T-helper 2 cell treated with Interferon-gamma antibody and Interleukin-4, amounts not matched to agents 5 μg/mL and 100 μg/mL, for 36 hours (primary cell): ENCODE measurements around the gene ABI3BP.

ENCODE experiments used
- DNase-seq: peaks from one replicate; pipeline ENCODE4 v3.0.0; 2021; ENCODE audit warnings: low spot score
- H3K27ac Mint-ChIP-seq: one replicate; pipeline ENCODE4 v1.8.0; 2021; ENCODE audit warnings: mild to moderate bottlenecking, mixed read lengths
- H3K27me3 Mint-ChIP-seq: one replicate; pipeline ENCODE4 v1.8.0; 2021; ENCODE audit warnings: low read depth, mixed read lengths
- H3K36me3 Mint-ChIP-seq: one replicate; pipeline ENCODE4 v1.8.0; 2021; ENCODE audit warnings: low read depth, mixed read lengths
- H3K4me1 Mint-ChIP-seq: one replicate; pipeline ENCODE4 v1.8.0; 2021; ENCODE audit warnings: low read depth, mixed read lengths
- H3K4me3 Mint-ChIP-seq: one replicate; pipeline ENCODE4 v1.8.0; 2022; ENCODE audit warnings: mild to moderate bottlenecking, moderate library complexity, mixed read lengths
- H3K9me3 Mint-ChIP-seq: one replicate; pipeline ENCODE4 v1.8.0; 2021; ENCODE audit warnings: mixed read lengths

The ABI3BP gene

DNA sequence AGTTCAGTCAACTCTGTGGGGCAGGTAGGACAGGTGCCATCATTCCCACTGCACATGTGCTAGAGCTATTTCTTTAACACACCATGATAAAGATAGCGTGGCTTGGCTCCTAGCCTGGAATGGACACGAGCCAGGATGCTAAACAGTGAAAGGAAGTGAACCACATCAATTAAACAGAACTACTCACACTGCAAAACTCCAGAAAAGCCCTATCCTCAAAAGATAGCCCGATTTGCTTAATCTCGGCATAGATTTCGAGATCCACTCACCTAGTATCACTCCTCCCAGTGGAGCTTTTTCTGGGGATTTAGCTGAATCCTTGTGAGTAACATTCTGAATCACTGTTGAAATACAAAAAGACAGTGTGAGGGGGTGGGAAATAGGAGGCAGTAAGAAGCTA is 118.0 kb downstream of the ABI3BP start:
- Mint-ChIP-seq H3K4me3 (no peak overlapping the region), H3K27me3 (peaks cover 3% of the 10 kb centered on the region)

DNA sequence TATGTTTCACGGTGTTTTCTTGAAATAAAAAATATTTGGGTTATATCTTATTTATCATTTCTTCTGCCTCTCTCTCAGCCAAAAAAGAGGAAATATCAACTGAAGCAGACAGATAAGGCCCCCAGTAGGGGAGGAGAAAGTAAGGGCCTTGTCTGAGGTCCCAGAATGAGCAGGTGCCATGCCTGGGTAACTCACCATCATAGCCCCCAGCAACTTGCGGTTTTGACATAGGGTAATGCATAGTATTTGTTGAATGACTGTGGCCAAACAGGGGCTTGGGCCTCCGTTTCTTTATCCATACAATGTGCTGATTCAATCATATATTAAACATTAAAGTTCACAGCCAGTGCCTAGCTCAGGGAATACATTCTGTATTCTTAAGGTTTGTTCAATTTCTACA is 119.6 kb downstream of the ABI3BP start:
- no peak overlapping the region for H3K27ac Mint-ChIP-seq
- H3K4me1 Mint-ChIP-seq: no peaks in the 10 kb centered on the region
- peaks cover 3% of the 10 kb centered on the region for H3K27me3 Mint-ChIP-seq
- no peaks in the 10 kb centered on the region for H3K36me3 Mint-ChIP-seq
- no peaks in the 10 kb centered on the region for H3K9me3 Mint-ChIP-seq
- no peak for DNase-seq
- H3K4me3 Mint-ChIP-seq: no peak overlapping the region

More for the DNA sequence above, 118.0 kb downstream of the ABI3BP start:
- no peak for DNase-seq
- H3K36me3 Mint-ChIP-seq: no peaks in the 10 kb centered on the region
- H3K27ac Mint-ChIP-seq: no peak overlapping the region
- no peaks in the 10 kb centered on the region for H3K9me3 Mint-ChIP-seq
- no peaks in the 10 kb centered on the region for H3K4me1 Mint-ChIP-seq

DNA sequence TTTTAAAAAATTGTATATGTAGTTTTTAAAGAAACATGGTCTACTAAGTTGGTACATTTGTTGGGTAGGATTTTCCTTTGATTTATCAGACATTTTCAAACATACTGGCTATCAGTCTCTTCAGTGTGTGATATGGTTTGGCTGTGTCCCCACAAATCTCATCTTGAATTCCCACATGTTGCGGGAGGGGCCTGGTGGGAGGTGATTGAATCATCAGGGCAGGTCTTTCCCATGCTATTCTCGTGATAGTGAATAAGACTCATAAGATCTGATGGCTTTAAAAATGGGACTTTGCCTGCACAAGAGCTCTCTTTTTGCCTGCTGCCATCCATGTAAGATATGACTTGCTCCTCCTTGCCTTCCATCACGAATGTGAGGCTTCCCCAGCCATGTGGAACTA is 121.9 kb downstream of the ABI3BP start:
- no peaks in the 10 kb centered on the region for H3K36me3 Mint-ChIP-seq
- no peak for DNase-seq
- no peaks in the 10 kb centered on the region for H3K4me1 Mint-ChIP-seq
- peaks cover 10% of the 10 kb centered on the region for H3K27me3 Mint-ChIP-seq
- H3K9me3 Mint-ChIP-seq: no peaks in the 10 kb centered on the region
- no peak overlapping the region for H3K4me3 Mint-ChIP-seq
- H3K27ac Mint-ChIP-seq: no peak overlapping the region

DNA sequence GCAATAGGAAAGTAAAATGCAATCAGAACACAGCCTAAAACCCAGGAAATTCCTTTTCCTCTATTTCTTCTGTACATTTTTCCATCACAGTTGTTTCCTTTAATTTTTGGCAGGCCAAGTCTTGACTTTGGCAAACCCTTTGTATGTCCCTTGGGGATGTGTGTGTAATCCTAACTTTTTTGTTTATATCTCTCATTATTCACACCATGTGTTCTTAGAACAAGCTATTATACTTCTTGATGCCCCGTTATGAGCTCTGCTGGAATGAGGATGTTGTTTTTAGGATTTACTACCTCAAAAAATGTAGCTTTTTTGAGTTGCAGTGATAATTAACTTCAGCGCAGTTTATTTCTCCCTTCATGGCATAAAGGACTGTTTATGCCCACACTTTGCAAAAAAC is 123.4 kb downstream of the ABI3BP start:
- H3K27me3 Mint-ChIP-seq: peaks cover 10% of the 10 kb centered on the region
- no peaks in the 10 kb centered on the region for H3K9me3 Mint-ChIP-seq
- no peak for DNase-seq
- H3K4me1 Mint-ChIP-seq: no peaks in the 10 kb centered on the region
- H3K4me3 Mint-ChIP-seq: no peak overlapping the region
- H3K36me3 Mint-ChIP-seq: no peaks in the 10 kb centered on the region
- no peak overlapping the region for H3K27ac Mint-ChIP-seq

DNA sequence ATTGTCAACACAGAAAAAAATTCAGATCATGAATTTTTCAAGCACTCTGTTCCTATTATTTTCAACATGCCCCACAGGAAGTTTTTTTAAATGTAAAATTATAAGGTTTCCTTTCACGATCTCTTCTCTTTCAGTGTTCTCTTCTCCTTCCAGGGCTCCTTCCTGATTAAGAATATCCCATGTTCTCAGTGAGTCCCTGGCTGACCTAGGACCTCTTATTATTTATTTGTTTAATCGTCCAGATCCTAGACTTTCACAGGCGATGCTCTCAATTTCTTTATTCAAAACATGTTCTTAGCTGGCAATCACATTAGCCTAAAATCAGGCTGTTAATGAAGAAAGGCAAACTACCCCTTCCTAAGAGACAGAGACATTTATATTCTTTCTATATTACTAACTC is 124.3 kb downstream of the ABI3BP start:
- no peaks in the 10 kb centered on the region for H3K4me1 Mint-ChIP-seq

DNA sequence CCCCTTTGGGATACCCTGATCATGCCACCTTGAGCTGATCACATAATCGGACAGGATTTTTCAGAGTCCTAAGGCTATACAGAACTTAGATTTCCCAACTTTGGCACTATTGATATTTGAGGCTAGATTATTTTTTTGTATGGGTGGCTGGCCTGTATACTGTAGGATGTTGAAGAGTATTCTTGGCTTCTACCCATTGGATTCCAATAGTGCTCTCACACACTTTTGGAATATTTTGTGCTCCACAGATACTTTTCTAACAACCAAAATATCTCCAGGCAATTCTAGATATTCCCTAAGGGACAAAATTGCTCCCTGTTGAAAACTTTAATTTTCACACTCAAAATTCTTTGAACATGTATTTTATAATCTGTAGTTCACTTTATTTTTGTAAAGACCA is 125.1 kb downstream of the ABI3BP start:
- Mint-ChIP-seq H3K4me1 (no peaks in the 10 kb centered on the region), H3K27ac (no peak overlapping the region), H3K36me3 (no peaks in the 10 kb centered on the region), H3K9me3 (no peaks in the 10 kb centered on the region), H3K27me3 (peaks cover 13% of the 10 kb centered on the region), H3K4me3 (no peak overlapping the region)
- DNase-seq: no peak

More for the DNA sequence above, 124.3 kb downstream of the ABI3BP start:
- H3K36me3 Mint-ChIP-seq: no peaks in the 10 kb centered on the region
- H3K27me3 Mint-ChIP-seq: peaks cover 13% of the 10 kb centered on the region
- DNase-seq: no peak
- no peaks in the 10 kb centered on the region for H3K9me3 Mint-ChIP-seq
- no peak overlapping the region for H3K27ac Mint-ChIP-seq
- H3K4me3 Mint-ChIP-seq: no peak overlapping the region

DNA sequence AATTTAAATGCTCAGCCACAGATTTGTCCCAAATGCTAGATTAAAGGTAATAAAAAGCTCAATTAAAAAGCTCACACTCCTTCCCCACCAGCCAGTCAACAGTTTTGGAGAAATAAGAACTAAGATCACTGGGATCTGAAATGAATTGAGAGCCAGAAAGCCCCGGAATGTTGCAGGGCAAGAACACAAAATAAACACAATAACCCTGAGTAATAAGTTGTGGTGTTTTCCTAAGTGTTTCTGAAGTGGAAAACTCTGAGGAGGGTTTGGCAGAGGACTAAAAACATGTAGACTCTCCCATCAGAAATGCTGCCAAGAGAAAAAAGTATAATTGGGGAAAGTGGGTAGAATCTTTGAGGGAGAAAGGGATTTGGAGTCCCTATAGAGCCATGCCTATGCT is 127.8 kb downstream of the ABI3BP start:
- Mint-ChIP-seq H3K36me3 (no peaks in the 10 kb centered on the region), H3K4me3 (no peak overlapping the region), H3K4me1 (no peaks in the 10 kb centered on the region), H3K27me3 (peaks cover 13% of the 10 kb centered on the region), H3K9me3 (no peaks in the 10 kb centered on the region), H3K27ac (no peak overlapping the region)
- DNase-seq: no peak

DNA sequence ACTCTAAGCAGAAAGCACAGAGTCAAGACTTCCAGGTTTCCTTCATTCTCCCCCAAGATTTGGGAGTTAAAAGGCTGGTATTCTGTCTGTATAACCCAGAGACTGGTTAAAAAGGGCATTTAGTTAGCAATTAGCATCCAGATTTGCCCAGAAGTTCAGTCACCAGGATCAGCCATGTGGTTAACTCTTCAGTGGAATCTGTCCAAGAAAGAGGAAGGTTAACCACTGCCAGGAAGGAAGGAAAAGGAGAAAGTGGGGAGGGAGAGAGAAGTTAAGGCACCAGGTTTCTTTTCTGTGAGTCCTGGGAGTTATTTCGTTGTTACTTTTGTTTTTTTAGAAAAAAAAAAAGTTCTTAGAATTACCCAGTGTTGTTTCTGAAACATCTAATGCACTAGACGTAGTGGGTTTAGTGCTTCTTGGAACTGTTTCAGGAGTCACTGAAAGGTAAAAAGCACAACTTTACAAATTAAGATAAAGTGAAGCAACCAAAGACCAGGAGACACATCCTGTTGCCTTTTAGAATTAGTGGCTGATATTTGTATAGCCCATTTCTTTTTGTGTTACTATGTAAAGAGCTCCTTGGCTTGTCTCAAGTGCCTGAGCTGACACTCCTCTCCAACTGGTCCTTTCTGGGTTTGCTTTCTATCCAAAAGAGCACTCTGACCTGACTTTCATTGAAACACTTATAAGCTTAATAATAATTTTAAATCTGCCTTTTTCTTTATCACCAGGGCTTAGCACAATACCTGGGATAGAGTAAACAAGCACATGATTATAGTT is 128.6 kb downstream of the ABI3BP start:
- no peak overlapping the region for H3K27ac Mint-ChIP-seq
- peaks cover 10% of the 10 kb centered on the region for H3K27me3 Mint-ChIP-seq
- H3K4me1 Mint-ChIP-seq: no peaks in the 10 kb centered on the region
- no peak for DNase-seq
- no peaks in the 10 kb centered on the region for H3K9me3 Mint-ChIP-seq
- no peak overlapping the region for H3K4me3 Mint-ChIP-seq
- H3K36me3 Mint-ChIP-seq: no peaks in the 10 kb centered on the region

DNA sequence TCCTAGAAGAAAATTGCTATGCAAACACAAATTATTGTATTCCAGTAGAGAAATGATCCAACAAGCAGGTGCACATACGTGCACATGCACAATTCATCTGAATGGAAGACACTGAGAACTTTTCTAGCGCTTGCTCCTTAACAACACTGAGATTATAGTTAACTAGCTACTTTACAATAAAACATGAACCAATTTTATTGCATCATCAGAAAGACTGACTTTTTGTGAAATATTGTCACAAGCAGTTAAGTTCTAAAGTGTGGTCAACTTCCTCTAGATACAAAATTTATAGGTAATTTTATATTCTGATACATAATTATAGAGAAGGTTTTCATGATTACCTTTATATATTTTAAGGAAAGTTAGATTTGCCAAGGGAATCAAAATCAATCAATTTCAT is 135.4 kb downstream of the ABI3BP start:
- Mint-ChIP-seq H3K4me1 (peaks cover under 1% of the 10 kb centered on the region), H3K4me3 (no peak overlapping the region), H3K27ac (no peak overlapping the region), H3K9me3 (no peaks in the 10 kb centered on the region), H3K36me3 (no peaks in the 10 kb centered on the region), H3K27me3 (peaks cover 2% of the 10 kb centered on the region)
- DNase-seq: no peak

DNA sequence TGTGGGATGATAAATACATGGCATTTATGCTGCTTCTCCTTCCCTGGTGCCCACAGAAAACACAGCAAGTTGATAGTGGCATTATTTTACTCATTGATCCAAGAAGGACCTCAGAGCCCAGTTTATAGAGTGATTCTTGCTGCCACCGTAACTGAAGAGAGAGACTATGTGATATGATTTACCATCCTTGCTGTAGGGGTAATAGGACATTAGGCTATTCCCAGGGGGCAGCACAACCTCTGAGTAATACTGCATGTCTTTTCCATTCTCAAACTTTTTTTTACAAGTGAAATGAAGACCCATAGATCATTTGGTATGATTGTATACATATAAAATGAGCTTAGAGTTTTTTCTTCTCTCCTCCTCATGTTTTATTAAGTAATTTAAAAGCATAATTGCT is 136.4 kb downstream of the ABI3BP start:
- Mint-ChIP-seq H3K4me3 (no peak overlapping the region), H3K36me3 (no peaks in the 10 kb centered on the region), H3K27me3 (peaks cover 2% of the 10 kb centered on the region)

DNA sequence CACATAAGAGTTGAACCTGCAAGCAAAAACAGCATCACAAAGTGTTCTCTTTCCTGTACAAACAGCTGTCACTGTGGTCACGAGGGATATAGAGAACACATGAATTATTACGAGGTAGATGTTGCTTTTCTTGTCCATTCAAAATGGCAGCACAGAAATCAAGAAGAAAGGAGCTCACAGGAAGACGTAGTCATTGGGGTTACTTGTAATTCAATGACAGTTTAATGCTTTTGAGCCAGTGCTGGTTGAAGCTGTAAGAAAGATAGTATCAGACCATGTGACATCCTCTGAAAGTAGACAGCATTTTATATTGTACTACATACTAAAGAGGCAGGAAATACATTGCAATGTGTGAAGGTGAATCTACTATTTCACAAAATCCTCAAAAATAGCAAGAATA is 140.4 kb downstream of the ABI3BP start:
- no peak overlapping the region for H3K4me3 Mint-ChIP-seq
- H3K9me3 Mint-ChIP-seq: no peaks in the 10 kb centered on the region
- peaks cover 7% of the 10 kb centered on the region for H3K27me3 Mint-ChIP-seq
- peaks cover 3% of the 10 kb centered on the region for H3K4me1 Mint-ChIP-seq
- H3K27ac Mint-ChIP-seq: no peak overlapping the region
- no peaks in the 10 kb centered on the region for H3K36me3 Mint-ChIP-seq
- no peak for DNase-seq

More for the DNA sequence above, 136.4 kb downstream of the ABI3BP start:
- H3K9me3 Mint-ChIP-seq: no peaks in the 10 kb centered on the region
- no peak overlapping the region for H3K27ac Mint-ChIP-seq
- peaks cover 3% of the 10 kb centered on the region for H3K4me1 Mint-ChIP-seq
- no peak for DNase-seq

DNA sequence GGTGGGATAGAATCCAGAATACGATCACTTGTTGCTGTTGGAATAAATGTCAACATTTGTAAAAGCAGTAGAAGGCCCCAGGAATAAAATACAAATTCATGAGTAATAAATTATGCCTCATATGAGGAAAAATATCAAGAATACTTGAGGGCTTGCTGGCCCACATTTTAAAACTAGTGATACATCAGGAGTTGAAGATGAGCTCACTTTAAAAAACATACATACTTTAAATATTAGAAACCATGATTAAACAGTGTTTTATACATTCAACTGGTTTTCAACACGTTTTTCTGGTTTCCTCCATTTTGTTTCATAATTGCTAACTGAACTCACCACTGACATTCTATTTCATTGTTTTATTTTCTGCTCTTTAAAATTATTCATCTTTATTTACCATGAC is 142.5 kb downstream of the ABI3BP start:
- Mint-ChIP-seq H3K36me3 (no peaks in the 10 kb centered on the region), H3K4me3 (no peak overlapping the region), H3K9me3 (no peaks in the 10 kb centered on the region), H3K4me1 (peaks cover 3% of the 10 kb centered on the region), H3K27ac (no peak overlapping the region), H3K27me3 (peaks cover 7% of the 10 kb centered on the region)
- DNase-seq: no peak

DNA sequence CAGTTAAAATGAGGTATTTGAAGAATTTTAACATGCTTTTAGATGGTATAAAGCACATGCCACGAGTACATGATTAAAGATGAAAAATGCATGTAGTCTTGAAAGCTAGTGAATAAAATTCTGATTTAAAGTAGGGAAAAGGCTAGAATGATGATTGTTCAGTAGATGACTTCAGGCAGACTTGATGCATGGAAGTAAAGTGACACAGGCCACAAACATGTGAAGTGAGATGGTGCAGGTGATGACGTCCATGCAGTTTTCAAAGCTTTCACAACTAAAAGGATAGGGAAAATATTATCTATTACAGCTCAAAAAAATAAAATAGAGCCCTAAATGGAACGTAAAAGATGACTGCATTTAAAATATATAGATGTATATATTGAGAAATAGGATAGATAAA is 143.1 kb downstream of the ABI3BP start:
- H3K27me3 Mint-ChIP-seq: peaks cover 11% of the 10 kb centered on the region
- no peaks in the 10 kb centered on the region for H3K9me3 Mint-ChIP-seq
- H3K36me3 Mint-ChIP-seq: no peaks in the 10 kb centered on the region
- no peak overlapping the region for H3K4me3 Mint-ChIP-seq
- DNase-seq: no peak
- H3K4me1 Mint-ChIP-seq: peaks cover 3% of the 10 kb centered on the region
- H3K27ac Mint-ChIP-seq: no peak overlapping the region

DNA sequence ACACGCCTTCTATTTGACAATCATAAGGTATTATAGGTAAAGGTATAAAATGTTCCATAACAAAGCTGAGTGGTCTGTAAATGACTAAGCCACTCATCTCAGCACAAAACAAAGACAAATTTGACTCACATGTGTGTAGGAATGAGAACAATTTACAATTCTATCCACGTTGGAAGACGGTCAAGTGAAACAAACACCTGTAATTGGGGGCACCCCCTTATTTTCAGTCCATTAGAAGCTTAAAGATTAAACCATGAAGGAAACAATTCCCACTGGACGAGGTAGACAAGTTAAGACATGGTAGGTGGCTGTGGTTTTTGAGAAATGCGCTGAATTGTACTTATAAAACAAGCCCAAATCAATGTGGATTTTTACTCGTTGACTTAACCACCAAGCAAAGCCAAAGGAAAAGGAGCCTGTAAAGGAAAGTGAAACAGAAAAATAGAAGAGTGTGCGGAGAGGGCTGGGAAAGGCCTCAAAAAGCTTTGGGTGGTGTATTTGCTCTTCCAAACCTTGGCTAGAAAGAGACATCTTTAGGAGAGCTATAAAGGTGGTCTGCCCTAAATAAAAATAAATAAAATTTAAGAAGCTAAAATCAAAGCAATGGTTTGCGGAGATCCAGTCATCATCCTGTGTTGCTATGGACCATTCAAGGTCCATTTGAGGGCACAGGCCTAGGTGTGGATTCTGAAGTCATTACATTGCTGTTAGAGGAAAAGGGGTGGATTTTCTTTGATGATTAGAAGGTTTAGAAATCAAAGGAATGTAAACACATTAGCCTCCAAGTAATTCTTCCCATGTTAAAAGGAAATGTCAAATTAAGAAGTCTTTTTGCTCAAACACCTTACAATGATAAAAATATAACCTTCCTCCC is 148.9 kb downstream of the ABI3BP start:
- Mint-ChIP-seq H3K27ac (no peak overlapping the region), H3K27me3 (peaks cover 14% of the 10 kb centered on the region), H3K4me3 (no peak overlapping the region), H3K36me3 (no peaks in the 10 kb centered on the region), H3K4me1 (no peaks in the 10 kb centered on the region), H3K9me3 (no peaks in the 10 kb centered on the region)
- no peak for DNase-seq
